CD4-positive, alpha-beta T cell treated with Interleukin-17A for 1 hour (primary cell): Measurements from ENCODE around the gene DUOX2.
"Not testable (repeated sequence)": the region's sequence is repeated elsewhere in the genome, so short reads cannot be mapped to it uniquely, and the experiment has no call there.

Experiments
- DNase-seq: peaks from one replicate; pipeline ENCODE4 v3.0.0-alpha.2; 2020

DUOX2 gene

GRCh38 chr15:45058690-45059675, 55.0 kb downstream of the DUOX2 start:
- DNase-seq, result not testable (repeated sequence)

- not testable (repeated sequence) for DNase-seq
These were observed 61.3 kb downstream of the DUOX2 start for GRCh38 chr15:45052676-45053075.

- no peak for DNase-seq
These were observed 63.4 kb downstream of the DUOX2 start for GRCh38 chr15:45050587-45050986.

- DNase-seq, result peak; percentile 12
These were observed 65.0 kb downstream of the DUOX2 start for GRCh38 chr15:45048794-45049631.

- not testable (repeated sequence) for DNase-seq
These were observed 65.6 kb downstream of the DUOX2 start for GRCh38 chr15:45048449-45048793.

DNA sequence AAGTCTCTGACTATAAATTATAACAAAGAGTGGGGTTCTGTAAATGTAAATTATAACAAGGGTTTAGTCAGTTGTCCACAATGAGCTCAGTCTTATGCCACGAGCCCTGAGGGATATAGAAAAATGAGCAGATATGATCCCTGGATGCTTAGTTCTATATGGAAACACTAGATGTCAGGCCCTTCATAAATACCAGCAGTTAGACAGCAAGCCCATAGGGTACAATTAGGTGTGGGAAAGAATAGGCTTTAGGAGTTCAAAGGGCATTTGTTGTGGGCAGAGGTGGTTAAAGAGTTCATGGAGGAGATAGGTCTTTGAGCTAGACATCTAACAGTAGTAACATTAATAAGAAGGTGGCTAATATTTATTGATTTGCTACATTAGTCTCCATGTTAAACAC, 69.7 kb downstream of the DUOX2 start:
- DNase-seq, result not testable (repeated sequence)

GRCh38 chr15:45042859-45043258, 71.1 kb downstream of the DUOX2 start:
- not testable (repeated sequence) for DNase-seq
